CD4-positive, alpha-beta T cell treated with Interleukin-15 for 1 hour (primary cell): ENCODE results near the gene VAMP8.
"Not testable (repeated sequence)": the region's sequence is repeated elsewhere in the genome, so short reads cannot be mapped to it uniquely, and the experiment has no call there.

ENCODE experiments used
- DNase-seq: peaks from one replicate; pipeline ENCODE4 v3.0.0-alpha.2; 2020

Gene VAMP8

DNA sequence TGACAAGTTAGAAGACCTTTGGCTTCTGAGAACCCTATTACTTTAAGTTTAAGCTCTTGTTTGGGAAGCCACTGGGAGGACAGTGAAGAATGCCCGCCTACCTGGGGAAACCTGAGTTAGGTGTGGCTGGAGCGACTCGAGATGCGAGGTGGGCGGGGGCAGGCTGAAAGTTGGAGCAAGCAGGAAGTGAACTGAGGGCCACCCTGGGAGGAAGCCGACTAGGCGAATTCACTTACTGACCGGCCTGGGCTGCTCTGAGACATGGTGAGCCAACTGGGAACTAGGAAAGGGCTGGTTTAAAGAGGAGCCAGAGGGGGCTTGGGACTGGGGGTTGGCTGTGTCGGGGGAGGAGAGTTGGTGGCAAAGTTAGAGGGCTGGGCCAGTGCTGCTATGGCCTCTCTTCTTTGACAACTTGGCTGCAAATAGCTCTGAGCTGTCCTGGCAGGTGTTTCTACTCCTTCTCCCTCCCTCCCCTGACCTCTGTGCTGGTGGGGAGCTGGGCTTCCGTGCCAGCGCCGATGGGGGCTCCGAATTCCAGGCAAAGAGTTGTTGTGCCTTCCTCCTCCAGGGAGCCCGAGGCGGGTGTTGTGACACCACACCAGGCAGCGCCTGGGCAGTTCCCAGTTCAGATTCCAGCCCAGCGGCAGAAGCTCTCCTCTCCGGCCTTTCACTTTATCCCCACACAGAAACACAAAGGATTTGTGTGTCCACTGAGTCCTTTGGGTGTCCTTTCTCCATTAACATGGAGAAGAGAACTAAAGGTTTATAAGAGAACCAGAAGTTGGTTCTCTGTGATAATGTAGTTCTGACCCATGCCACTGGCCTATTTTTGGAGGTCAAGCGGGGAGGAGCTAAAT is at the start of gene VAMP8:
Gene VAMP8 (plus strand): TSS at position 201 of the 857 bp plus-strand sequence. CDS start 61 bp downstream, at position 262.
- DNase-seq: peak; percentile 54

DNA sequence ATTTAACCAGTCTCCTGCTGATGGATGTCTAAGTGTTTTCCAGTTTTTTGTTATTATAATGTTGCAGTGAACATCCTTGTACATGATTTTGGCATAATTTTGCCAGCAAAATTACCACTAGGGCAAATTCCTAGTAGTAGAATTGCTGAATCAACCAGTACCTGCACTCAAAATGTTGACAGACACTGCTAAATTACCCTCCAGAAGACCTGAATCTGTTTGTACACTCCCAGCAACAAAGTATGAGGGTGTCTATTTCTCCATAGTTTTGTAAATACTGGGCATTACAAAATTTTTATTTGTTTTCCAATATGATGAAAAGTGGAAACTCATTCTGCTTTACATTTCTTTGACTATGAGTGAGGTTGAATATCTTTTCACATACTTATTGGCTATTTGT is 49.6 kb upstream of the VAMP8 start:
- no peak for DNase-seq

DNA sequence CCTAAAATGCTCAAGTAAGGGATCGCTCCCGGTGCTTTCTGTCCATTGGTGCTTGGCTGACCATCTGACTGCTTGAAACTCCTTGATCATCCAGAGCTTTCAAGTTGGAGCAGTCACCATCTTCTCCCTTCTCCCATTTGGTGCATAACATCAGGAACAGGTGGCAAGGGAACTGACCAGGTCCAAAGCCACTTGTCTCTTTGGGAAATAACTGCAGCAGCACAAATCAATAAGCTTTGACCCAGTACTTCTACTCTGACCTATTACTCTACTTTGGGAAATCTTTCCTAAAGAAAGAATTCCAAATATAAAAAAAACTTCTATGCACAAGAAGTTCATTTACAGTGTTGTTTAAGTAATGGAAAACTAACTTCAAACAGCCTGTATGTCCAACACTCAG is 49.0 kb upstream of the VAMP8 start:
- no peak for DNase-seq

DNA sequence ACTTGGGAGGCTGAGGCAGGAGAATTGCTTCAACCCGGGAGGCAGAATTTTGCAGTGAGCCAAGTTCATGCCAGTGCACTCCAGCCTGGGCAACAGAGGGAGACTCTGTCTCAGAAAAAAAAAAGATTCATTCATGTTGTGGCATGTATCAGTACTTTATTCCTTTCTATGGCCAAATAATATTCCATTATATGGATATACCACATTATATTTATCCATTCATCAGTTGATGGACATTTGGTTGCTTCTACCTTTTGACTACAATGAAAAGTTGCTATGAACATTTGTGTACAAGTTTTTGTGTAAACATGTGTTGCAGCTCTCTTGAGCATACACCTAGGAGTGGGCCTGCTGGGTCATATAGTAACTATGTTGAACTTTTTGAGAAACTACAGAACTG is 47.6 kb upstream of the VAMP8 start:
- no peak for DNase-seq

DNA sequence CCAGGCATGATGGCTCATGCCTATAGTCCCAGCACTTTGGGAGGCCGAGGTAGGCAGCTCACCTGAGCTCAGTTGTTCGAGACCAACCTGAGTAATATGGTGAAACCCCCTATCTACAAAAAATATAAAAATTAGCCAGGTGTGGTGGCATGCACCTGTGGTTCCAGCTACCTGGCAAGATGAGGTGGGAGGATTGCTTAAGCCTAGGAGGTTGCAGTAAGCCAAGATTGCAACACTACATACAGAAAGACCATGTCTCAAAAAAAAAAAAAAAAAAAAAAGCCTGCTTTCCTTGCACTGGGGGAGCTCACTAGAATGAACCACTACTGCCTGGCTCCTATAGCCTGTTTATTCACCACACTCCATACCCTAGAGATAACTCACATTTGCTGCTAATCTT is 45.8 kb upstream of the VAMP8 start:
- DNase-seq: no peak

DNA sequence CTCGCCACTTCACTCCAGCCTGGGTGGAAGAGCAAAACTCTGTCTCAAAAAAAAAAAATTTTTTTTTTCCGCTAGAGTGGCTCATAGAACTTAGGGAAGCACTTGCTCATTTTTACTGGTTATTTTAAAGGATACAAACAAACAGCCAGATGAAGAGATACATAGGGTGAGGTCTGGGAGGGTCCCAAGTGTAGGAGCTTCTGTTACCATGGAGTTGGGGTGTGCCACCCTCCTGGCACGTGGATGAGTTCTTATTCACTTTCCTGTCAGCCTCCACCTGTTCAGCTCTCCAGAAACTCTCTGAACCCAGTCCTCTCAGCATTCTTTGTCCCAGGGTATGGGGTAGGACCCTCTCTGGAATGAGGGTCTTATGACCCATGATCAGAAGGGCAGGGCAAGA is 43.3 kb upstream of the VAMP8 start:
- DNase-seq: no peak

DNA sequence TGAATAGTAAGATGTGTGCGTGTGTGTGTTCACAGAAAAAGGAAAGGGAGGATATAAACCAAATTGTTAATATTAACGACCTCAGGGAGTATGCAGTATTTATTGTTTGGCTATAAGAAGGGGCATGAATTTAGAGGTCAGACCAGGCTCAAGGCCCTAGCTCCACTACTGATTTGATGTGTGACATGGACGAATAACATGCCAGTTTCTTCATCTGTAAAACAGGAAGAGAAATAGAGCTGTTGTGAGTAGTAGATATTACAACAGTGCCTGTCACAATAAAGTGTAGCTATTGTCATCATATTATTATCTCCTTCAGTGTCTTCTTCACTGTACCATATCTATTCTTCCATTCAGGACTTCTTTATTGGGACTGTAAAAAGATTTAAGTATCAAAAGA is 42.5 kb upstream of the VAMP8 start:
- DNase-seq: no peak

DNA sequence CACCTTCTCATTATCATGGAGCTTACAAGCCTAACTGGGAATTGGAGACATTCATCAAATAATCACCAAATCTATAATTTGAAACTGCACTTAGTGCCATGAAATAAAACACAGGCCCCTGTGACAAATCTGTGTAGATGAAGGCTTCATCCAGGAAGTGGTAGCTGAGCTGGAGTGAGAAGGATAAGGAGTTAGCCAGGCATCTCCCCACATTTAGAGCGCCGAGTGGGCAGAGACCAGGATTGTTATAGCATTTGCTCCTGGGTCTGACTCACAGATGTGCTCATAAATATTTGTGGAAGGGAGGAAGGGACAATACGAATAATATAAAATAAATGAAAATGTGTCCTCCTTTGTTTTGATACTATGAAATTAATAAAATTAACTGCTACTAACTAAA is 40.9 kb upstream of the VAMP8 start:
- no peak for DNase-seq

DNA sequence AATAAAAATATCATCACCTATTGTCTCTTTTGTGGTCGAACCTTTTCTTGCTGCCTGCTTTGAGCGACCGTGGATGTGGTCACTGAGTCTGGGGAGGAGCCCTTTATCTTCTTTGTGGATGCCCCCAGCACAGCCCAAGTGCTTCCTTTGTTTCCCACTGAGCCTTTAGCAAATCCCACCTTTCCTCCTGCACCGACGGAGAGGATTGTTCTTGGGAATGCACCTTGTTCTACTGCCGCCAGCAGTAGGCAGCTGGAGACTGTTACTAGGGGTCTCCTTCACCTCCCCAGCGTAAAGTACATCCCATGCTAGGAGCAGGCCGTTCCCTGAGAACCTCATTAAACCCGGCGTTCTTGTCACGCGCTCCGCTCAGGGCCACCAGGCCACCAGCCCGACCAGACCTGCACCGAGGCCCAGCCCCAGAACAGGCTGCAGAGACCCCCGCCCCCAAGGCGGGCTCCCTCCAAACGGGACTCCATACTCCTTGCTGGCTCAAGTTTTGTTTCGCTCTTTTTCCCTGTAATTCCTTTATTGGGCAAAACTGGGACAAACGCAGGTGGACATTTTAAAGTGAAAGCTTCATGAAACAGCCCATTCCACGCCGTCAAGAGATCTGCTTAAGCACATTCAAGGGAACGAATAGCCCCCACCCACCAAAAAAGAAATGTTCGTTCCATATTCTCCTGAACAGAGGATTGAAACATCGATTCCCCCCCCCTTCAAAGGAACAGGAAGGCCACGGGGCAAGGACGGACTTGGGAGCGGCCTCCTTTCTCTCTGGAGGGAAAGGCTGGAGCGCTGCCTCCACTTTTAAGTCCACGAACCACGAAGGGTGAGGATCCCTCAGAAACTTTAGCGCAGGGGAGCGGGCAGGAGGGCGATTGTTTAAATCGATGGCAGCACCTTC is 39.5 kb upstream of the VAMP8 start:
- DNase-seq: peak; percentile 19

DNA sequence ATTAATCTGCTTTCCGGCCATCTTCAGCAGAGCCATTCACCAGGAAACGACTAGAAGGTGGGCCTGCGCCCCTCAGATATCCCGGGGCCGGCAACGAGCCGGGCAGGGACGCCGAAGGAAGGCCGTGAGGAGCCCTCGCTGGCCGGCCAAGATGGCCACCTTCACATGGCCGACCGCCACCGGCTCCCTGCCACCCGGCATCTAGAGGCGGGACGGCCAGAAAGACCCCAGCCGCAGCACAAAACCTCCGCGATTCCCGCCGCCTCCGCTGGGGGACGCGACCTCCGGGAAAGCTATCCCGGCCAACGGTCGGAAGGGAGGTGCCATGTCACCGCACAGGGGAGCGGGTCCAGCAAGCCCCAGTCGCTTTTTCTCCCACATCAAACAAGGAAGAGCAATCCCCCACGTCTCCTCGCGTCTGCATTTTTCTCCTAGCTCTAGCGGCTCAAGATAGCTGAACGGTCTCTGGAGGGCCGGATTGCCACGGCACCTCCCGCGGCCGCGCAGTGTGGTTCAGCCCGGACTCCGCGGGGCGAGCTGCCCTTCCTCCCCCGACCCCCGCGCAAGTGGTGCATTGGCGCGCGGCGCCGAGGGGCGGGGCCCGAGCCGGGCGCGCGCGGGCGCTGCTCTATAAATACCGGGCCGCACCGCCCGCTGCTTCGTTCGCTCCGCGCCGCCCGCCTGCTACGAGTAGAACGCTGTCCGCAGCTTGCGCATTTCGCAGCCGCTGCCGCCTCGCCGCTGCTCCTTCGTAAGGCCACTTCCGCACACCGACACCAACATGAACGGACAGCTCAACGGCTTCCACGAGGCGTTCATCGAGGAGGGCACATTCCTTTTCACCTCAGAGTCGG is 38.7 kb upstream of the VAMP8 start, which contains the start of gene MAT2A:
Gene MAT2A (plus strand): TSS at position 662 of the 854 bp plus-strand sequence. CDS start 120 bp downstream, at position 782.
- peak; percentile 89 for DNase-seq

DNA sequence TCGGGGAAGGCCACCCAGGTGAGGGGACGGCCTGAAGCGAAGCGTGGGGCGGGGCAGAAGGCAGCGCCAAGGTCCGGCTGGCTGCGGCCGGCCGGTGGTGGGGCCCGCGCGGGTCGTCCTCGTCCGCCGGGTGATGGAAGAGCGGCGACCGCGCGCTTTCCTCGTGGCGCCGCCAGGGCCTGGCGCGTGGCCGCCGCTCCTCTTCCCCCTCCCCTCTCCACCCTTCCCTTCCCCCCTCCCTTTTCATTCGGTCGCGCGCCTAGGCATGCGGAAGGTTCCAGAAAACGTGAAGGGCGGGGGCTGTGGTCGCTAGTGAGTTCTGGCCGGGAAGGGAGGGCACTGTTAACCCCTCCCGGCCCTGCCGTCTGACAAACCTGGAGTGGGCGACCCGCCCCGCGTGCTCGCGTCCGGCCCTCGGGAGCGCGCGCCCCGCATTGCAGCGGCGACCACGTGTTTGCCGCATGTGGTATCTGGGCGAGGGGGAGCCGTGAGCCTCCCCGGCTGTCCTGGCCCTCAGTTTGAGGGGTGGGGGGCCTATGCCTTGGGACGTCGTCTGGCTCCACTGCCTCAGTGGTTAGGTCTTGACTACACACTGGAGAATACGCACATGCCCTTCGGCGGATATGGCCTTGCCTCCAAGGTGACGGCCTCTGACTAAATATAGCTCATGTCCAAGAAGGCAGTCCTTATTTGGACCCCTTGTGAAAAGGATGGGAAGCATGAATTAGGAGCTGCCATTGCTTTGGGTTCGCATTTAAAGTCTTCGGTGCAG is 37.8 kb upstream of the VAMP8 start:
- peak; percentile 73 for DNase-seq

DNA sequence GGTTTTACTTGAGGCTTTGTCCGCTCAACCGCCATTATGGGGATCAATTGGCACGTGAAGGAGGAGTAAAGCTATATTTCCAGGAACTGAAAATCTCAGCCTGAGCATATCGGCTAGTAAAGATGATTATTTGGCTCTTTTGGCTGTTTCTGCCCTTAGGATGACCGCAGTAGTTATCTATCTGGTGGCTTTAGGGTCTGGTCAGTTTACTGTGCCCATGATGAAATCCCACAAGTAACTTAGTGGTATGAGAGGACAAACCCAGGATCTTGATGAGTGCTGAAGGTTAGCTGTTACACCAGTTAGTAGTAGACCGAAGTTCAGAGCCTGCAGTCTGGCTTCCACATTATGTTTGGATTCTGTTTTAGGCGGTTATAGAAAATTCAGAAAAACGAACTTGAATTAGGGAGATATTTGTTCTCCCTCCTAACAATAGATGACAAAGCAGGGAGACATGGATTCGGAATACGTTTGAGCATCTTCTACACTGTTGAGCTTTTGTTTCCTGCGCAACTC is 37.2 kb upstream of the VAMP8 start:
- no peak for DNase-seq

DNA sequence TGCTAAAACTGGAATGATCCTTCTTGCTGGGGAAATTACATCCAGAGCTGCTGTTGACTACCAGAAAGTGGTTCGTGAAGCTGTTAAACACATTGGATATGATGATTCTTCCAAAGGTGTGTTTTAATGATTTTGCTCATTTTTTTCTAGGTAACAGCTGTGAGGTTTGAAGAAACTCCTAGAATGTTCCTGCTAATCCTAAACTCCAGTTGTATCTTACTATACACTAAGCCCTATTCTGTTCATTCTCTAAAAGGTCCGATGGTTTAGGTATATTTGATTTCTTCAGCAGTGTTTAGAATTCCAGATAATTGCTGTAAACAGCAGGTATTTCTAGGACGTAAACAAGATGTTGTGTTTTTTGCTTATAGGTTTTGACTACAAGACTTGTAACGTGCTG is 36.1 kb upstream of the VAMP8 start:
- no peak for DNase-seq

DNA sequence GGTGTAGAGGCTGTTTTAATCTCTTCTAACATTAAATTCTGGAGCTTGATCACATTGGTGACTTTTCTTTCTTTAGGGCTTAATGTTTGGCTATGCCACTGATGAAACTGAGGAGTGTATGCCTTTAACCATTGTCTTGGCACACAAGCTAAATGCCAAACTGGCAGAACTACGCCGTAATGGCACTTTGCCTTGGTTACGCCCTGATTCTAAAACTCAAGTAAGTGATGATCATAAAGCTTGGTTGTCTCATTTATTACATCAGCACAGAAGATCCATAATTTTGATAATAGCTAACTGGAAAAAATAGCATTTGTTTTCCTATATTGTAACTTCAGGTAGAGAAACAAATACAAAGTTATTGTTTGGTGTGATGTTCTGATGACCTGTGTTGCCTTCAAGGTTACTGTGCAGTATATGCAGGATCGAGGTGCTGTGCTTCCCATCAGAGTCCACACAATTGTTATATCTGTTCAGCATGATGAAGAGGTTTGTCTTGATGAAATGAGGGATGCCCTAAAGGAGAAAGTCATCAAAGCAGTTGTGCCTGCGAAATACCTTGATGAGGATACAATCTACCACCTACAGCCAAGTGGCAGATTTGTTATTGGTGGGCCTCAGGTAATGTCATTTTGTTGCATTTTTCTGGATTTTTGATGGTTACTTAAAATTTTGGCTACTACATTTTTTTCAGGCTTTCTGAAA is 35.5 kb upstream of the VAMP8 start:
- no peak for DNase-seq

DNA sequence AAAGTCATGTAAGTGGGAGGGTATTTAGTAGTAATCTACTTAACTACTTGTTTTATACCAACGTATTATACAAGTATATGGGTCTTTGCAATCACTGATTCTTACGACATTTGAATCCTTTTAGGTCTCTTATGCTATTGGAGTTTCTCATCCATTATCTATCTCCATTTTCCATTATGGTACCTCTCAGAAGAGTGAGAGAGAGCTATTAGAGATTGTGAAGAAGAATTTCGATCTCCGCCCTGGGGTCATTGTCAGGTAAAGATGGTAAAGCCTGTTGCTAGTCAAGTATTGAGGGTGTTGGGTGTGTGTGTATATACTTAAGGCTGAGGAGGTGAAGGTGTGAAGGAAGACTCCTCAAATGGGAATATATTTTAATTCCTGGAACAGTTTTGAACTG is 34.6 kb upstream of the VAMP8 start:
- no peak for DNase-seq

DNA sequence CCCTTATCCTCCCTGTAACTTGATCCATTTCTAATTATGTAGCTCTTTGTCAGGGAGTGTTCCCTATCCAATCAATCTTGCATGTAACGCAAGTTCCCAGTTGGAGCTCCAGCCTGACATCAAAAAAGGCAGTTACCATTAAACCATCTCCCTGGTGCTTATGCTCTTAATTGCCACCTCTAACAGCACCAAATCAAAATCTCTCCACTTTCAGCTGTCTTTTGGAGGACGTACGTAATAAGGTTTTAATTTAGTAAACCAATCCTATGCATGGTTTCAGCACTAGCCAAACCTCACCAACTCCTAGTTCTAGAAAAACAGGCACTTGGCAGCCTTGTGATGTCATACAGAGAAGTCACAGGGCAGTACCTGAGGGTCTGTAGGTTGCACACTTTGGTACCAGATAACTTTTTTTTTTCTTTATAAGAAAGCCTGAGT is 33.1 kb upstream of the VAMP8 start:
- DNase-seq: not testable (repeated sequence)

DNA sequence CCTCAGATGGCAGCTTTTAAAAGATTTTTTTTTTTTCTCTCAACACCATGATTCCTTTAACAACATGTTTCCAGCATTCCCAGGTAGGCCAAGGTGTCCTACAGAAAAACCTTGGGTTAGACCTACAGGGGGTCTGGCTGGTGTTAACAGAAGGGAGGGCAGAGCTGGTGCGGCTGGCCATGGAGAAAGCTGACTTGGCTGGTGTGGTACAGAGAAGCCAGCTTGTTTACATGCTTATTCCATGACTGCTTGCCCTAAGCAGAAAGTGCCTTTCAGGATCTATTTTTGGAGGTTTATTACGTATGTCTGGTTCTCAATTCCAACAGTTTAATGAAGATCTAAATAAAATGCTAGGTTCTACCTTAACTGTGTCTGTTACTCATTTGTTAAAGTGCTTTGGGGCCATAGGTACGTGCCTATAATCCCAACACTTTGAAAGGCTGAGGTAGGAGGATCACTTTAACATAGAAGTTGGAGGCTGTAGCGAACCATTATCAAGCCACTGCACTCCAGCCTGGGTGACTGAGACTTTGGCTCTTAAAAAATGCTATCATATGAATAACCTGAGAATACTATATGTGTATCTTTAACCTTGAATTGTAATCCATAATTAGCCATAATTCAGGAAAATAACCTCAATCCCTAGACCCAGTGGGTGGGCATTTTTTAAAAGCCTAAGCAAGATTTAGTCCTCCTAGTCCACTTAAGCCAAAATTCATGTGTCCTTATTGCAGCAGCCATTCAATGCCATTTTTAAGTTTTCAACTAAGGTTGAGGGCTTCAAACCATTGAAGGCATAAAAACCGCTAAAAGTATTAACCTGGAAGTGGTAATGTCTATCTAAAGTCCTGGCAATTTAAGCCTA is 32.2 kb upstream of the VAMP8 start:
- not testable (repeated sequence) for DNase-seq

DNA sequence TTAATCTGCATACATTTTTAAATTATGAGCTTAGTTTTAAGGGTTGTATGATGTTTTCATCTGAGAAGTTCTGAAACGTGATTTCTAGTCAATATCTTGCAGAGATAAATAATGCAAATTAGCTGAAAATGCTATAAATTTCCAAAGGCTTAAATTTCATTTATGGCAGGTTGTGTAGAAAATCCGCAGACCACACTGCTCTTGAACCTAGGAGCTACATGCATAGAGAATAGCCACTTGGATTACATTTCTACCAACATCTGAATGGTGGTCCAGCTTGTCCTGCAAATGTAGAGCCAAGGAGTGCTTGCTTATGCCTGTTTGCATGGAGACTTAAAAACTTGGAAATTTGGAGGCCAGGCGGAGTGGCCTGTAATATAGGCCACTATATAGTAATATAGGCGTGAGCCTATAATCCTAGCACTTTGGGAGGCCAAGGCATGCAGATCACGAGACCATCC is 31.6 kb upstream of the VAMP8 start:
- no peak for DNase-seq

DNA sequence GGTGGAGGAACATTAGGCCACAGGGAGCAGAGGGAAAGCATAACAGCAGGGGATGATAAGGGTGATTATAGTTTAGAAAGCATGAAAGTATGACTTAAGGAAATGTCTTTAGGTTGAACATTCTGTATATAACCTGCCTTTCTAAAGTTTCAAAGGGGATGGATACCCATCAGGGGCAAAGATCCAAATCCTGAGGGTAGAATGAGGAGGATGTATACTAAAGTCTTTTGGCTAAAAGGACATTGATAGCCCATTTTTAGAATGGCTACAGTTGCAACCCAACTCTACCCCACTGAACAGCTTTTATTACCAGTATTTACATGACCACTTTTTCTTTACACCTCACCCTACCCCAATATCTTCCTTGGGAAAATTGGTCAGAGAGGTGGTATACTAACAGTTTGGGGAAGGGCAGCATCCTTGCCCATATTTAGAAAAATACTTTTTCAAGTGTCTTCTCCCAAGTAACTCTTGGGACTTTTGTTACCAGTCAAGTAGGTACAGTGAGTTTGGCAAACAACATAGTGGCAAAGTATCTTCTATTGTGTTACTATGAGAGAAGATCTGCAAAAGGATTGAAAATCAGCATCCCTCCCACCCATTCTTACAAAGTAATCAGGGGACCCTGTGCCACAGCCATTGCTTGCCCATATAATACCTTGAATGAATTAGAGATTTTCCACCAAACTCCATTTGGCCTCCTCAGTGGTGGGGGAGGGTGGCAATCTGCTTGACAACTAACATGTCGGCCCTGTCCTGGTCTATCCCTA is 30.1 kb upstream of the VAMP8 start:
- DNase-seq: no peak
